ENCODE results near the gene EXOSC3. TPM values are rescaled to one million over a fixed set of nuclear protein-coding genes. Genes with fewer than 3 reads are reported as not detected.
"Not testable (repeated sequence)": the region's sequence is repeated elsewhere in the genome, so short reads cannot be mapped to it uniquely, and the experiment has no call there.

The EXOSC3 gene
- polyA plus RNA-seq, 5 donors: 35.5 to 42.1 (median 40.3) TPM

- no peak for DNase-seq
These were observed 611 bp downstream of the EXOSC3 start for GRCh38 chr9:37784291-37784615.

- DNase-seq: no peak
These were observed 6.3 kb downstream of the EXOSC3 start for GRCh38 chr9:37778534-37778933.

GRCh38 chr9:37776328-37776727 lies 8.5 kb downstream of the EXOSC3 start:
- DNase-seq: no peak

- DNase-seq: no peak
These were observed 9.5 kb downstream of the EXOSC3 start for GRCh38 chr9:37775216-37775919.

- no peak for DNase-seq
These were observed 14.9 kb downstream of the EXOSC3 start for GRCh38 chr9:37769995-37770394.

- no peak for DNase-seq
These were observed 15.6 kb downstream of the EXOSC3 start for GRCh38 chr9:37769306-37769705.

- not testable (repeated sequence) for DNase-seq
These were observed 19.6 kb downstream of the EXOSC3 start for GRCh38 chr9:37765263-37765662.

- no peak for DNase-seq
These were observed 23.4 kb downstream of the EXOSC3 start for GRCh38 chr9:37761511-37761910.

GRCh38 chr9:37760416-37761161 lies 24.3 kb downstream of the EXOSC3 start:
- no peak for DNase-seq

GRCh38 chr9:37758747-37759146 lies 26.1 kb downstream of the EXOSC3 start:
- no peak for DNase-seq

- DNase-seq: peak; percentile 65 to 71
These were observed 31.2 kb downstream of the EXOSC3 start, which contains the start of gene TRMT10B for GRCh38 chr9:37753489-37754190. TSS of gene TRMT10B (plus strand) at chr9:37753805. CDS start at chr9:37761932, 8,127 bp downstream.

- no peak for DNase-seq
These were observed 32.0 kb downstream of the EXOSC3 start for GRCh38 chr9:37752642-37753488.

GRCh38 chr9:37752112-37752511 lies 32.8 kb downstream of the EXOSC3 start:
- not testable (repeated sequence) for DNase-seq

- DNase-seq: not testable (repeated sequence)
These were observed 33.2 kb downstream of the EXOSC3 start for GRCh38 chr9:37751704-37752103.

- DNase-seq: no peak
These were observed 33.7 kb downstream of the EXOSC3 start for GRCh38 chr9:37751186-37751585.

- no peak for DNase-seq
These were observed 35.7 kb downstream of the EXOSC3 start for GRCh38 chr9:37749129-37749528.

- peak; percentile 25 to 32 for DNase-seq
These were observed 37.6 kb downstream of the EXOSC3 start for GRCh38 chr9:37747271-37747753.

GRCh38 chr9:37746448-37747270 lies 38.2 kb downstream of the EXOSC3 start:
- DNase-seq: no peak

- DNase-seq: no peak
These were observed 38.9 kb downstream of the EXOSC3 start for GRCh38 chr9:37745970-37746369.

GRCh38 chr9:37740631-37741328 lies 44.1 kb downstream of the EXOSC3 start:
- no peak for DNase-seq

Measured in right lung (tissue), 5 donors.